RWPE1 (cell line): ENCODE measurements around the gene TYMP.

Experiments used
- CTCF ChIA-PET: fragments of 350-600 bp; sonication (Branson Sonifier 250); formaldehyde crosslinking; extraction: SDS; loops from one replicate; lab custom pipeline; 2021; lab: Yijun Ruan, JAX
- POLR2A ChIA-PET: fragments of 400-600 bp; formaldehyde crosslinking; extraction: SDS; loops from one replicate; lab custom pipeline; 2020; ENCODE audit warnings: antibody characterized with exemption; ENCODE audit not compliant: low non-redundant PET; lab: Yijun Ruan, JAX
- DNase-seq: peaks from one replicate; pipeline ENCODE4 v3.0.0; 2012; ENCODE audit warnings: low spot score
- H3K27ac ChIP-seq: fragments of 450-650 bp; 2 replicates; pipeline ENCODE4 v1.5.1; 2017
- TF ChIP-seq, protein P1 (sequence below): fragments of 450-650 bp; conservative IDR thresholded peaks from 2 replicates; pipeline ENCODE4 v1.5.1; 2017; ENCODE audit warnings: low read depth, mild to moderate bottlenecking

The TYMP gene

GRCh38 chr22:50556703-50557102 lies 26.9 kb upstream of the TYMP start:
- no peak for DNase-seq
- no peak overlapping the region for H3K27ac ChIP-seq
- CTCF ChIA-PET: no interaction called here
- POLR2A ChIA-PET: no interaction called here
- TF ChIP-seq, protein P1, sequence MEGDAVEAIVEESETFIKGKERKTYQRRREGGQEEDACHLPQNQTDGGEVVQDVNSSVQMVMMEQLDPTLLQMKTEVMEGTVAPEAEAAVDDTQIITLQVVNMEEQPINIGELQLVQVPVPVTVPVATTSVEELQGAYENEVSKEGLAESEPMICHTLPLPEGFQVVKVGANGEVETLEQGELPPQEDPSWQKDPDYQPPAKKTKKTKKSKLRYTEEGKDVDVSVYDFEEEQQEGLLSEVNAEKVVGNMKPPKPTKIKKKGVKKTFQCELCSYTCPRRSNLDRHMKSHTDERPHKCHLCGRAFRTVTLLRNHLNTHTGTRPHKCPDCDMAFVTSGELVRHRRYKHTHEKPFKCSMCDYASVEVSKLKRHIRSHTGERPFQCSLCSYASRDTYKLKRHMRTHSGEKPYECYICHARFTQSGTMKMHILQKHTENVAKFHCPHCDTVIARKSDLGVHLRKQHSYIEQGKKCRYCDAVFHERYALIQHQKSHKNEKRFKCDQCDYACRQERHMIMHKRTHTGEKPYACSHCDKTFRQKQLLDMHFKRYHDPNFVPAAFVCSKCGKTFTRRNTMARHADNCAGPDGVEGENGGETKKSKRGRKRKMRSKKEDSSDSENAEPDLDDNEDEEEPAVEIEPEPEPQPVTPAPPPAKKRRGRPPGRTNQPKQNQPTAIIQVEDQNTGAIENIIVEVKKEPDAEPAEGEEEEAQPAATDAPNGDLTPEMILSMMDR: no peak

GRCh38 chr22:50553310-50553709 lies 23.5 kb upstream of the TYMP start:
- H3K27ac ChIP-seq: no peak overlapping the region
- POLR2A ChIA-PET: interaction anchor here (0.7 kb wide), 1 partner anchor 11 kb away, joined by 5 read pairs; no protein-coding TSS in a partner anchor
- no peak for DNase-seq
- CTCF ChIA-PET: interaction anchor here (1.1 kb wide), 1 partner anchor 68 kb away, joined by 3 read pairs; no protein-coding TSS in a partner anchor
- TF ChIP-seq, protein P1: no peak

DNA sequence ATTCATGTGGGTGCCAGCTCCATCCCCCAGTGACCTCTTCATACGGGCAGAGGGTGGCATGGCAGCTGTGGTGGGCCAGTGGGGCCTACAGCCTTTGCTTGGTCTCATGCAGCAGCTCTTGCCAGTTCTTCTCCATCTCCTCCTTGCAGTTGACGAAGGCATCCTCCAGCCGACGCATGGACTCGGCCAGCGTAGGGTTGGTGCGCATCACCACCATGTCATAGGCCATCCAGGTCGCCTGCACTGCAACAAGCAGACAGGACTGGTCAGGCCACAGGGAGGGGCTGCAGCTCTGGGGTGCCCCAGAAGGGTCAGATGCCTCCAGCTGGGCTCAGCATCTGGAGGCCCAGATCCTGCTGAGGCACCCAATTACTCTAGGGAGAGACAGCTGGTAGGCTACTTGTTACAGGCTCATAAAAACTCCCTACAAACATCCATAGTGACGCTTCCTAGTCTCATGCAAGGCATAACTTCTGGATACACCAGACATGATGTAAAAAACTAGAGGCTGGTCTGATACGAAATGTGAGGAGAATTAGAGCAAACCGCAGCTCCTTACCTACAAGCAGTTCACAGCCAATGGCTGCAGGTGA lies 21.4 kb upstream of the TYMP start:
- no peak overlapping the region for H3K27ac ChIP-seq
- no peak for DNase-seq
- TF ChIP-seq, protein P1: no peak
- POLR2A ChIA-PET: interaction anchor here (0.6 kb wide), 1 partner anchor 20 kb away, joined by 8 read pairs; no protein-coding TSS in a partner anchor
- CTCF ChIA-PET: interaction anchor here (0.5 kb wide), 1 partner anchor 26 kb away, joined by 3 read pairs; the partner anchor contains the start of gene SCO2

DNA sequence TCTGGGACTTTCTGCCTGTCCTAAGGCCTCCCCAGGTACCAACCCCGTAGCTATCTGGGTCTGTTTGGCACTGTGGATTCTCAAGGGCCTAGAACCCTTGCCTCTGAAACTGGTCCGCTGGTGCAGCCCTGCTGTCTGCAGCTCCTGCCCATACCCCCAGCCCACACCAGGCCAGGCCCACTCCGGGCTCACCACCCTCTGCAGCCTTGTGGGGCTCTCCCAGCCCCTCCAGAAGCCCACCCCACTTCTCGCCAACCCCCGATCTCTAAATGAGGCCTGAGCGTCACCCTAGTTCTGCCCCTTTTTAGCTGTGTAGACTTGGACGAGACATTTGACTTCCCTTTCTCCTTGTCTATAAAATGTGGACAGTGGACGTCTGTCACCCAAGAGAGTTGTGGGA lies 20.6 kb upstream of the TYMP start:
- ChIA-PET POLR2A (interaction anchor here (0.6 kb wide), 1 partner anchor 19 kb away, joined by 8 read pairs; no protein-coding TSS in a partner anchor), CTCF (interaction anchor here (0.5 kb wide), 1 partner anchor 25 kb away, joined by 3 read pairs; the partner anchor contains the start of gene SCO2)
- DNase-seq: no peak
- TF ChIP-seq, protein P1: no peak
- H3K27ac ChIP-seq: no peak overlapping the region

- ChIA-PET CTCF (no interaction called here), POLR2A (no interaction called here)
- H3K27ac ChIP-seq: no peak overlapping the region
- TF ChIP-seq, protein P1: no peak
- no peak for DNase-seq
These were observed 19.3 kb upstream of the TYMP start for GRCh38 chr22:50548921-50549790.

DNA sequence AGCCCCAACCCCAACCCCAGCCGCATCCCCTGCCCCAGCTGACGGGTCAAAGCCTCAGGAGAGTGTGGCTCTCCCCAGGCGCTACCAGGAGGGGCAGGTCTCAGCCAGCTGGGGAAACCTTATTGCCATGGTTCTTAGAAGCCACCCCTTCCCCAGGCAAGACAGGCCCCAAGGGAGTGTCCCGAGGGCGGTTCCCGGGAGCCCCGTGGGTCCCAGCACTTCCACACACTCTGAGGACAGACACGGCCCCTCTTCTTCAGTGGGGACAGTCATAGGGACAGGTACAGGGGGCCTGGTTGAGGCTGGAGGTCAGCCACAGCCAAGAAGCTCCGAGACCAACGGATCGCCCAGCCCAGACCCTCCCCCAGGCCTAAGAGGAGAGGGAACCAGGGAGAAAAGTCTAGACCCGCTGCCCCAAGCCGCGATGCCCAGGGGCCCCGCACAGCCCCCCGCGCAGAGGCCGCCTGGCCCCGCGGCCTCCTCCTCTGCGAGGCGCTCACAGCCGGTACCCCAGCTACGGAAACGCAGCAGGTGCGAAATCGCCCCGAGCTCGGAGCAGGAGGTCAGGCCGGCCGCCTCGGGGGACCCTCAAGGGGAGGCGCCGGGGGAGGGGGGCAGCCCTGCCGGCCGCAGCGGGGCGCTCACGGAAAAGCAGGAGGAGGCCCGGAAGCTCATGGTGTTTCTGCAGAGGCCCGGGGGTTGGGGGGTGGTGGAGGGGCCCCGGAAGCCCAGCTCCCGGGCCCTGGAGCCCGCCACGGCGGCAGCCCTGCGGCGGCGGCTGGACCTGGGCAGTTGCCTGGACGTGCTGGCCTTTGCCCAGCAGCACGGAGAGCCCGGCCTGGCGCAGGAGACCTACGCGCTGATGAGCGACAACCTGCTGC lies 18.5 kb upstream of the TYMP start:
- no peak for DNase-seq
- ChIA-PET CTCF (interaction anchor here (1.1 kb wide), 1 partner anchor 15 kb away, joined by 3 read pairs; no protein-coding TSS in a partner anchor), POLR2A (no interaction called here)
- TF ChIP-seq, protein P1: no peak
- H3K27ac ChIP-seq: no peak overlapping the region
